NB4 (cell line): Measurements from ENCODE around the gene WDR7.

Experiments
- CTCF ChIP-seq: IDR thresholded peaks from one replicate; pipeline ENCODE4 v1.5.1; 2012; ENCODE audit warnings: low read depth, low read length
- MAX ChIP-seq: IDR thresholded peaks from 2 replicates; pipeline ENCODE4 v1.6.1; 2011; ENCODE audit warnings: low read depth, low read length
- POLR2A ChIP-seq: IDR thresholded peaks from 2 replicates; pipeline ENCODE4 v1.6.1; 2011; ENCODE audit warnings: mild to moderate bottlenecking; ENCODE audit not compliant: insufficient read length; ENCODE audit errors: extremely low read depth

- TF ChIP-seq CTCF (no peak), POLR2A (no peak), MAX (no peak)
Observed at GRCh38 chr18:56861244-56861643, 210.1 kb downstream of the WDR7 start.
